Activated CD8-positive, alpha-beta memory T cell treated with anti-CD3 and anti-CD28 coated beads for 24 hours (primary cell): ENCODE data around the gene TMEM131L.
"Not testable (repeated sequence)": the region's sequence is repeated elsewhere in the genome, so short reads cannot be mapped to it uniquely, and the experiment has no call there.

Experiments
- DNase-seq: peaks from one replicate; pipeline ENCODE4 v3.0.0-alpha.2; 2020

TMEM131L gene

GRCh38 chr4:153450544-153450917 is 15.6 kb upstream of the TMEM131L start:
- DNase-seq = no peak

GRCh38 chr4:153451145-153451544 is 15.0 kb upstream of the TMEM131L start:
- DNase-seq = not testable (repeated sequence)

DNA sequence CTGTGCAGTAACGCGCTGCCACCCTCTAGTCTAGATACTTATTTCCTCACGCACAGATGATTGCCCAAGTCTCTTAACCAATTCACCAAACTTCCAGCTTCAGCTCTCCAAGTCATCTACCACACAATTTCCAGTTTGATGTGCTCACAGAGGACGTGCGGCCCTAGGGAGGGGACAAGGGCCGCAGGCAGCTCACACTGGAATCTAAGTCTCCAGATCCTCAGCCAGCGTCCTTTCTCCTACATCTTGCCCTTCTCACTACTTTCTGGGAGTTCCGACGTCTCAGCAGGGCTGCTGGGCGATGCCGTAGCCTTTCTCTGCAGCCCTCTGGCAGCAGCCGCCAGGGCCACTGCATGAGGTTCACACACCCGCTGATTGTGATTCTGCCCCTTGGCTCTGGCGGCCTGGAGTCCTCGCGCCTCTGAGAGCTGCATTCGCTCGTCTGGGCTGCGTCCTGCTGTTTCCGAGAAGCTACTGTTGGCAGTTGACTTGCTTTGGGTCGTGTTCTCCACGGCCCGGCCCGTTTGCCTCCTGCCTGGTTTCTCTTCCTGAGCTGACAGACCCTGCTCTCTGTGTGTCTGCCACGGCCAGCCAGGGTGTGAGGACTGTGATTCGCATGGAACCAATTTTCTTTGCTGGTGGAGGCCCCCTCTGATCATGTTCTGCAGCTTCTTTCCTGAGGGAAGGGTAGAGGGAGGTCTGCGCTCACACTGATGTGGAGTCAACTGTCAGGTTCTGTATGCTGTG is 14.1 kb upstream of the TMEM131L start:
- DNase-seq = no peak

- no peak for DNase-seq
These were observed 13.3 kb upstream of the TMEM131L start for GRCh38 chr4:153452658-153453378.

DNA sequence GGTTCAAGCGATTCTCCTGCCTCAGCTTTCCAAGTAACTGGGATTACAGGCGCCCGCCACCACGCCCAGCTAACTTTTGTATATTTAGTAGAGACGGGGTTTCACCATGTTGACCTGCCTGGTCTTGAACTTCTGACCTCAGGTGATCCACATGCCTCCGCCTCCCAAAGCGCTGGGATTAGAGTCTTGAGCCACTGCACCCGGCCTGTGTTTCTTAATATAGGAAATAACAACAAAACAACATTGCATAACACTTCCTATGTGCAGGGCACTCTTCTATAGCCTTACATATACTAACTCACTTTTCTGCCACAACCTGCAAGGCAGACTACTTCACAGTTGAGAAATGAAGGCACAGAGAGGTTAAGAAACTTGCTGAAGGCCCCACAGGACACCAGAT is 12.8 kb upstream of the TMEM131L start:
- DNase-seq = no peak

- no peak for DNase-seq
These were observed 7.2 kb upstream of the TMEM131L start for GRCh38 chr4:153458969-153459368.

DNA sequence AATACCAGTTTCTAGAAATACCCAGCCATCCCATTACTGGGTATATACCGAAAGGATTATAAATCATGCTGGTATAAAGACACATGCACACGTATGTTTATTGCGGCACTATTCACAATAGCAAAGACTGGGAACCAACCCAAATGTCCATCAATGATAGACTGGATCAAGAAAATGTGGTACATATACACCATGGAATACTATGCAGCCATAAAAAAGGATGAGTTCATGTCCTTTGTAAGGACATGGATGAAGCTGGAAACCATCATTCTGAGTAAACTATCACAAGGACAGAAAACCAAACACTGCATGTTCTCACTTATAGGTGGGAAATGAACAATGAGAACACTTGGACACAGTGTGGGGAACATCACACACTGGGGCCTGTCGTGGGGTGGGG is 4.6 kb upstream of the TMEM131L start:
- DNase-seq = not testable (repeated sequence)

- DNase-seq = no peak
These were observed 2.1 kb upstream of the TMEM131L start for GRCh38 chr4:153464068-153464467.

DNA sequence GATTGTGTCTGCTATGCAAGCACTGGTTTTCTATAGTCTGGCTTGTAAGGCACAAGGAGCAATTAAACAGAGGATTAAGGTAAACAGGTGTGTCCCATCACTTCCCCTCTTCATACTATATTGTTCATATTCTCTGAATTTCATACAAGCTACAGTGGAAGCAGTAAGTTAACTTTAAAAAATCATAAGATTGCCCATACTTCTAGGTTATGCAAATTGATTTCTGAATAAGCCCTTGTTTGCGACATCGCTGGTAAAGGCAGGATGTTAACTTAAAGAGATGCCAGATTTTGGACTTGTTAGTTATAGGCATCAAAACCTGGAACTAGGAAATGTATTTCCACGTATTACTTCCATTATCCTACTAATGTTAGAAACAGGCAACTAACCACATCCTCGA is 1.0 kb upstream of the TMEM131L start:
- no peak for DNase-seq

- no peak for DNase-seq
These were observed 512 bp upstream of the TMEM131L start for GRCh38 chr4:153465615-153466080.

- DNase-seq = peak; percentile 77
These were observed 1.1 kb downstream of the TMEM131L start for GRCh38 chr4:153466949-153467896.

DNA sequence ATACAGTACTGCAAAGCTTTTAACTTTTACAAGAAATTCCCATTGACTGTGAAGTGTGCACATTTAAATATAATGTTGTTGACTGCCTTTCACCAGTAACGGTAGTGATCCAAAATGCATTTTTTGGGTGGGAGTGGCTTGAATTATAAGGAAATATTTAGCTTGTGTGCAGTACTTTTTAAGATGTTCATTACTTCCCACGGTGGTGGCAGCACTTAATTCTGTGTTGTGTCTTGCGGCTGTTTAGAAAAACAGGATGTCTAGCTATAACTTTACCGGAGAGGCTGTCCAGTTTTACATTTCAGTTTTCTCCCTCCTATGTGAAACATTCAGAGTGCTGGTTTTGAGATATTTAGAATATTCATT is 1.7 kb downstream of the TMEM131L start:
- no peak for DNase-seq

- DNase-seq = no peak
These were observed 2.4 kb downstream of the TMEM131L start for GRCh38 chr4:153468587-153468986.

DNA sequence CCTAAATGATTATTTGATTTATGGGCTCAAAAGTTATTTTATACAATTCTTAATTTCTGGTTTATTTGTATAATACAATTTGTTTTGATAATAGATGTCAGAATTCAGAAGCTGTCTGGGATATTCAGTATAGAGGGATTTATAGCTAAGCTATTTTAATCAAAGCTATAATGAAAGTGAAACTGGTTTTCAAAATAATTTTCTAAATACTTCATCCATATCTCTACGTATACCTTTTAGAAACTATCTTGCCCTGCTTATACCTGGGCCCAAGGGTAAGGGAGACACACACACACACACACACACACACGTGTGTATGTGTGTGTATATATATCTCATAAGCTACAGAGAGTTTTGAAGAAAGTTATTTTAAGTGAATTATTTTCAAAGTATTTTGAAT is 2.9 kb downstream of the TMEM131L start:
- DNase-seq = no peak

- not testable (repeated sequence) for DNase-seq
These were observed 5.0 kb downstream of the TMEM131L start for GRCh38 chr4:153471071-153471697.

DNA sequence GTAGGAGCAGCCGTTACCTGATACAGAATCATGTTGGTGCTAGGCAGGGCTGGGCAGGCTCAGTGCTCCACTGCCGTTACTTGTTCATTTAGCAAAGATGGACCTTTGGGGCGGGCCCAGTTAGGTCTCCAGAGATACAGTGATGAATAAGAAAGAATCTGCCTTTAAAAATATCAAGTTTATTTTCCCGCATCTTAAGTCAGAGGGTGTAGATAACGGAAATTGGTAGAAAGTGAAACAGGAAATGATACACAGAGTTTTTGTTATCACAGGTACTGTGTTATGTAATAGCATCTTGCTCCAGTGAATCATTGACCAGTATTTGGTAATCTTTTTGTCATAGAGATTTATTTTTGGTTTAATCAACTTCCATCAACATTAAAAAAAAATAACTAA is 5.5 kb downstream of the TMEM131L start:
- peak; percentile 68 for DNase-seq

- DNase-seq = no peak
These were observed 6.2 kb downstream of the TMEM131L start for GRCh38 chr4:153472122-153473037.

DNA sequence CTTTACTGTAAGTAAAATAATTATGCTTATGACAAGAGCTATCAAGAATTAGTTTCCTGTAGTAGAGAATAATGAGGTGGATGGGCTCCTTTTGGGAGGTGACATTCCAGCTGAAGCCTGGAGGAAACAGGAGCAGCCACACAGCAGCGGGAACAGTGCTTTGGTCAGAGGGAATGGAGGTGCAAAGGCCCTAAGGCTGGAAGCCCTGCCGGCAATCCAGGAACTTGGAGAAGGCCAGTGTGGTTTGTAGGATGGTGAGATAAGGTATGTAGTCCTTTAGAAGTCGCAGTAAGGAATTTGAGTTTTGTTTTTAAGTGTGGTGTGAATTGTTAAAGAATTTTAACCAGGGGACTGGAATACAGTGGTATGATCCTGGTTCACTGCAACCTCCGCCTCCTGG is 8.1 kb downstream of the TMEM131L start:
- no peak for DNase-seq

GRCh38 chr4:153476829-153477574 is 10.8 kb downstream of the TMEM131L start:
- DNase-seq = no peak

DNA sequence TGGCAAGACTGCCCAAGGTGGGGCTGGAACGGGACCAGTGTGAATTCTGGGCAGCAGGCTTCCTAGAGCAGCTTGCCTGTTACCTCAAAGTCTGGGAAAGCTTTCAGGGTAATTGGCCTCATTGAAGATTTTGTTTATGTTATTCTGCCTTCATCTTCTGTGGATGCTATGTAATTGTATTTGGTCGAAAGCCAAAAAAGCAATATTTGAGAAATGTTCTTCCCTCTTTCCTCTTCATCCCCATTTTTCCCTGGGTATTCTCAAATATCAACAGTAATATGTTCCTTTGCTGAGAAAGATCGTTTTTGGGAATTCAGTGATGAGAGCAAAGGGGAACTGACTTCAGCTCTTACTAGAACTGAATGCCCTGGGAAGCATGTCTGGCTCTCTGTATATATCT is 12.9 kb downstream of the TMEM131L start:
- no peak for DNase-seq

GRCh38 chr4:153480704-153481103 is 14.5 kb downstream of the TMEM131L start:
- DNase-seq = no peak
